Hematopoietic multipotent progenitor cell treated with erythropoietin and hydrocortisone succinate and interleukin-3 and kit ligand, for 4 days (in vitro differentiated cells): ENCODE measurements around the gene URM1.

Experiments used
- DNase-seq: peaks from one replicate; pipeline ENCODE4 v3.0.0-alpha.2; 2015

URM1 gene

GRCh38 chr9:128349772-128350171 is 21.4 kb upstream of the URM1 start:
- no peak for DNase-seq

- no peak for DNase-seq
Measured at GRCh38 chr9:128355451-128355850, 15.7 kb upstream of the URM1 start.

DNA sequence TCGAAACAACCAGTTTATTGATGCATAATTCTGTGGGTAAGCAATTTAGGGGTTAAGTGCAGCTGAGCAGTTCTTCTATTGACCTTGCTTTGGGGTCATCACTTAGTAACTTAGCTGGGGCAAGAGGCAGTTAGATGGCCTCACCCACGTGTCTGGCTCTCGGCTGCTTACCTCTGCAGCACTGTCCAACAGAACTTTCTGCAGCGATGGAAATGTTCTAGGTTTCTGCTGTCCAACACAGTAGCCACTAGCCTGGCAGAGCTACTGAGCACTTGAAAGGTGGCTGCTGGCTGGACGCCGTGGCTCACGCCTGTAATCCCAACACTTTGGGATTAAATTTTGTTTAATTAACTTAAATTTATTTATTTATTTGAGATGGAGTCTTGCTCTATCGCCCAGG is 13.1 kb upstream of the URM1 start:
- no peak for DNase-seq

DNA sequence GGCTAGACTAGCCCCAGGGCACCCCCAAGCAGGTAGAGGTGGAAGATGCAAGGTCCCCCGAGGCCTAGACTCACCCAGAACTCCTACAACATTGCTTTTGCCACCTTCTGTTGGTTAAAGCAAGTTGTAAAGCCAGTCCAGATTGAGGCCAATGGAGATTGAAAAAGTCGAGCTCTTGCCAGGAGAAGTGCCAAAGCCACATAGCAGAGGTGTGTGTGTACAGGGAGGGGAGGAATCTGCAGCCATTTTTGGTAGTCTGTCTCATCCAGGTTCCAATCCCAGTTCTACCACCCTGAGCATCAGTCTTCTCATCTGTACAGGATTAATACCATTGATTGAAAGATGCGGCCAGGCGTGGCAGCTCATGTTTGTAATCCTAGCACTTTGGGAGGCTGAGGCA is 12.3 kb upstream of the URM1 start:
- DNase-seq = no peak

DNA sequence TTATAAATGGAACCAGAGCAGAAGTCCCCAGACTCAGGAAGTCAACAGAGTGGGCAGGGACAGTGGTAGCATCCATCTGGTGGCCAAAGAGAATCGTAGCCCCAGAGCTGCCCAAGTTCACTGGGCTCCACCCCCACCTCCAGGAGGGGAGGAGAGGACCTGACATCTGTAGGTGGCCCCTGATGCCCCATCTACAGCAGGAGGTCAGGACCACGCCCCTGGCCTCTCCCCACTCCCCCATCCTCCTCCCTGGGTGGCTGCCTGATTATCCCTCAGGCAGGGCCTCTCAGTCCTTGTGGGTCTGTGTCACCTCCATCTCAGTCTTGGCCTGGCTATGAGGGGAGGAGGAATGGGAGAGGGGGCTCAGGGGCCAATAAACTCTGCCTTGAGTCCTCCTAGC is 10.3 kb upstream of the URM1 start:
- no peak for DNase-seq

DNA sequence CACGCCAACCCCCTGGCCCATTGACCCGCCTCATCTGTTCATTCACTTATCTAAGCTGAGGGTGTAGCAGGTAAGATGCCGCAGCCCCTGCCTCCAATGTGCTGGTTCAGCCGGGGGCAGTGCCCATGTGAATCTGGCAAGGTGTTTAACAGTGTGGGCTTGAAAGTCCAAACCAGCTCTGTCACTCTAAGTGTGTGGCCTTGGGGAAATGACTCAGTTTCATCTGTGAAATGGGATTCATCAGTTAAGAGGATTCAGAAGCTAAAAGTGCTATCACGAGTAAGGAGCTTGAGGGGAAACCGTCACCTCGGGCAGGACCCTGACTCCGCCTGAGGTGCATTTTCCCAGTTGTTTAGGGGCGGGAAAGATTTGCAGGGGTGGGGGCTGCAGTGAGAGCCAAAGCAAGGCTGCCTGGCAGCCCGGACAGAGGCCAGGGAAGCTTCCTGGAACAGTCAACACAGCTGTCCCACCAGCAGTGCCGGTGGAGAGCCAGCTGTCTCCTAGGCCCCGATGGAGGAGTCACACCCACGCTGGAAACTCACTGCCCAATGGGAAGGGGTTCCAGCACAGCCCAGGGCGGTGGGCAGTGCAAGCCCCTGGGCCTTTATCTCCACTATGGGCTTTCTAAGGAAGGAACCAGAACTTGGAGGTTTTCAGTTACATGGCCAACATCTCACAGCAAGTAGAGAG is 9.7 kb upstream of the URM1 start:
- DNase-seq = no peak

GRCh38 chr9:128361986-128362646 is 9.1 kb upstream of the URM1 start:
- DNase-seq = peak; percentile 88

GRCh38 chr9:128362774-128363173 is 8.4 kb upstream of the URM1 start:
- DNase-seq = no peak

GRCh38 chr9:128365525-128365924 is 5.6 kb upstream of the URM1 start:
- no peak for DNase-seq

GRCh38 chr9:128369024-128369706 is 2.0 kb upstream of the URM1 start:
- DNase-seq = peak; percentile 39

- DNase-seq = no peak
Measured at GRCh38 chr9:128370367-128370751, 815 bp upstream of the URM1 start.

DNA sequence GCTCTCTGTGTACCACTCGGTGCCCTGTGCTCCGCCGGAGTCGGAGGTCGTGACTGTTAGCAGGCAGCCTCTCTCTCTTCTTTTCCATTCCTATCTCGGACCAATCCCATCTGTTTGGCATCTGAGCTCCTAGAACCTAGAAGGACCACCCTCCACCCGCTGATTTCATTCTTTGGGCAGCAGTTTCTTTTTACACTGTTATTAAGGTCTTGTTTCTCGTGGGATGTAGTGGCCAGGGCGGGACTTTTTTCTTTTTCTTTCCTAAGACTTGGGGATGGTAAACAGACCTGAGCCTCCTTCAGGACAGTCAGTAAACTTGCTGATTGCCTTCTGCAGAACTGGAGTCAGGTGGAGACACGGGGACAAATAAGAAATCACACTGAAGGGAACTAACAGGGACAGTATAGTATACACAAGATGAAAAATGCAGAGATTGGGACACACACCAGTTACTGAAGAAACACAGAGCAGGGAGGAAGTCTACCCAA is 500 bp downstream of the URM1 start:
- no peak for DNase-seq

GRCh38 chr9:128372188-128372641 is 1.0 kb downstream of the URM1 start:
- peak; percentile 72 for DNase-seq

DNA sequence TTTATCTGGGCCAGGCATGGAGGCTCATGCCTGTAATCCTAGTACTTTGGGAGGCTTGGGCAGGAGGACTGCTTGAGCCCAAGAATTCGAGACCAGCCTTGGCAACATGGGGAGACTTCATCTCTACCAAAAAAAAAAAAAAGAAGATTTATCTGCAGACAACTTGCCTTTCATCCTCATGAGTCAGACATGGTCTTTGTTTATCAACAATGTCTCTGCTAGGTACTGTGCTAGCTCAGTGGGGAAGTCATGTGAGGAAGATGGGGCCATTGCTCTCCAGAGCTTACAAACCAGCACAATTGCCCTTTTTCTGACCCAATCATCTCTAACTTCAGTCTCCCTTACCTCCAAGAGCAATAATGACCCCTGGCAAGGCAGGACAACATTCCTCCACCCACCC is 1.6 kb downstream of the URM1 start:
- DNase-seq = peak; percentile 41

DNA sequence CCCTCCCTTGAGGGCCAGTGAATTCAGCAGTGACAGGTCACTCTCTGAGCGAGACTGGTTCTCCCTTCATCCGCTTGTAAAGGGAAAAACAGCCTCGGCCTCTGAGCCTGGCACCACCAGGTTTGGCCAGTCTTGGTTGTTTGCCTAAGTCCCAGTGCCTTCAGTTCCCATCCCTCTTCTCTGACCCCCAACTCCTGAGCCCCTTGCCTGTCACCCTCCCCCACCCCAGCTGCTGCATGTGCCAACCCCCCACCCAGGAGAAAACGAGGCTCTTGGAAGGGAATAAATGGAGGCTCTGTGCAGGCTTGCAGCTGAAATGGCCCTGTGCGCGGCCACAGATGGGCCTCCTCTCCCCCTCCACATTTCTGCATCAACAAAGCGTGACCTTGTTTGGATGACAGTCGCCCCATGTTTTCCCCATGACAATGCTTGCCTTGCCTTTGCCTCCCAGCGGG is 3.1 kb downstream of the URM1 start:
- no peak for DNase-seq

DNA sequence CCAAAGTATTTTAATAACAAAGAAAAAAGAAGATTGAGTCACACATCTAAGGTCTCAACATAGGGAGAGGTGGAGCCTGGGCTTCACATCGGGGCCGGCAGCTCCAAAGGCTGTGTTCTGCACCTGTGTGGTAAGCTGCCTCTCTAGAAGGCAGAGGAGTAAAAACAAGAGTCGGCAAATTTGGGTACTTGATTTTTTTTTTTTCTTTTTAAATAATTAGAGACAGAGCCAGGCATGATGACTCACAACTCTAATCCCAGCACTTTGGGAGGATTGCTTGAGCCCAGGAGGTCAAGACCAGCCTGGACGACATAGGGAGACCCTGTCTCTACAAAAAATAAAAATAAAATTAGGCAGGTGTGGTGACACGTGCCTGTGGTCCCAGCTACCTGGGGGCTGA is 4.7 kb downstream of the URM1 start:
- no peak for DNase-seq

GRCh38 chr9:128382261-128382660 is 11.1 kb downstream of the URM1 start:
- no peak for DNase-seq

- no peak for DNase-seq
Measured at GRCh38 chr9:128383007-128383753, 12.0 kb downstream of the URM1 start.

GRCh38 chr9:128383791-128384190 is 12.6 kb downstream of the URM1 start:
- no peak for DNase-seq

DNA sequence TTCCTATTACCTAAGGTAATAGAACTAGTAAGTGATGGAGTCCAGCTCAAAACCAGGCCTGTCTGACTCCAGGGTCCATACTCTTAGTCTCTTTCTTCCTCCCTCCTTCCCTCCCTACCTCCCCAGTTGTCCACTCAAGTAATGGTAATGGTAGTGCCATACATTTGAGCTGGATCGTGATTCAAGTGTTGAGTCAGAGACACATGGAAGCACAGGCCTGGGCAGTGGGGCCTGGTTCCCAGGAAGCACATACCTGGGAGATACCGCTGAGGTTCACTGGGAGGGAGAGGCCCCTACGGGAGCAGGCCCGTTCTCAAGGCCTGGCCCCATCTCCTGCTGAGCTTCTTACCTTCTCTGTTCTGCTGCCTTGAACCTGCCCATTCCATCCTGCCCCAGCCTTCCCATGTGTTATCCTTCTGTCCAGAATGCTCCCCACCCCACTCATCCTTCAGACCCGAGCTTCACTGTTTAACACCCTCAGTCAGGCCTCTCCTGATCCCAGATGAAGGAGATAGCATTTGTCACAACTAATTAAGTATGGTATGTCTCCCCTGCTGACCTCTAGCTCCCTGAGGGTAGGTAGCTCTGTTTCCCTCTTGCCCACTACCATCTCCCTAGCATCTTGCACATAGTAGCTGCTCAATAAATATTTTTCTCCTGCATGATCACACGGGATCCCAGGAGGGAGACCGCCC is 13.8 kb downstream of the URM1 start:
- DNase-seq = no peak

DNA sequence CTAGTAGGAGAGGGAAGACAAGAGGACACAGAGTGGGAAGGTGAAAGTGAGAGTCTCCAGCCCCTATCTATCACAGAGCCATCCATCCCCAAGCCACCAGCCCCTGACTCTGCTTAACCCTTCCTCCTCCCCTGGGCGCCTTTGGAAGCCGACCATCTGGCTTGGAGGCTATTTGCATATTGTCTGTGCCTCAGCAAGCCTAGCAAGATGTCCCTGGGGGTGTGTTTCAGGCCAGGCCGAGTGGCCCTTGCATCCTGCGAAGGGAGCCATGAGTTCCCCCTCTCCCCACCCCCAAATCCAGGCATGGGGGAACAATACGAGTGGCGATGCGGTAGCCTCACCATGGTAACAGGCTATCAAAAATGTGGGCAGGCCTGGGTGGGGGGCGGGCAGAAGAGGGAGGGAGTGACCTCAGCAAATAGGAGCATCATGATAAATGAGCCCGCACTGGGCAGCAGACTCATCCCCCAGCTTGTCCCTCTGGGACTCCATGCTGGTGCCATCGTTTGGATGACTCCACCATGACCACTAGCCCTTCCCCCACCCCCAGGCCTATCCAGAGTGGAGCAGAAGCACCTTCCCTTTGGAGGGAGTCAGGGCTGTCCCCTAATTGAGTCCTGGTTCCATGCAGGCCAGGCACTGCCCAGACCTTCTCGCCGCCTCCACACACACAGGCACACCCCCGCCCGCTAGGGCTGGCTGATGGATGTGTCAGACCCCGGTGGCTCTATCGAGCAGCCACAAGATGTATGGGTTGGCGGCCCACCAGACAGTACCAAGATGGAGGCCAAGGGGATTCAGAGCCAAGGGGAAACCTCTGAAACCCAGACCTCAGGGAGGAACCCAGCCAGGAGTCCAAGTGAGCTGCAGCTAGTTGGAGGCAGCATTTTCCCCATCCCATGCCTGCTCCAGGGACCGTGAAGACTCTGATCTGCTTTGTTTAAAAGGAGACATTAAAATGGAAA is 14.6 kb downstream of the URM1 start:
- no peak for DNase-seq
